Tibial nerve (tissue), 4 donors: Measurements from ENCODE around the gene JUNB. TPM values are rescaled to one million over a fixed set of nuclear protein-coding genes. Genes with fewer than 3 reads are reported as not detected.

ENCODE experiments used
- DNase-seq, 2 donors: peaks; one replicate each; pipeline ENCODE4 v3.0.0-alpha.2; 2019; ENCODE audit warnings: low spot score in 2 of 2
- H3K27ac ChIP-seq, 4 donors: fragments of 200-600 bp; sonication (generic) in 3 of 4; one replicate each; pipeline ENCODE4 v1.5.1; 2017 to 2019; ENCODE audit warnings: mild to moderate bottlenecking in 1 of 4
- H3K27me3 ChIP-seq, 2 donors: fragments of 200-600 bp; sonication (generic) in 1 of 2; one replicate each; pipeline versions ENCODE4 v1.5.1 to v1.6.0; 2017 to 2019
- H3K36me3 ChIP-seq, 3 donors: fragments of 200-600 bp; sonication (generic); one replicate each; pipeline ENCODE4 v1.5.1; 2018 to 2019
- H3K4me1 ChIP-seq, 4 donors: fragments of 200-600 bp; sonication (generic) in 3 of 4; one replicate each; pipeline ENCODE4 v1.5.1; 2017 to 2019
- H3K4me3 ChIP-seq, 4 donors: fragments of 200-600 bp; sonication (generic) in 3 of 4; one replicate each; pipeline ENCODE4 v1.5.1; 2017 to 2019; ENCODE audit warnings: mild to moderate bottlenecking in 1 of 4, moderate library complexity in 1 of 4
- H3K9me3 ChIP-seq, 4 donors: fragments of 200-600 bp; sonication (generic) in 3 of 4; one replicate each; pipeline ENCODE4 v1.5.1; 2017 to 2019
- CTCF ChIP-seq, 5 experiments: fragments of 200-600 bp in 3 of 5; fragments of 450-650 bp in 2 of 5; sonication (generic) in 3 of 5; IDR thresholded peaks; one replicate each; pipeline ENCODE4 v1.5.1; 2016 to 2019; ENCODE audit warnings: antibody characterized with exemption in 5 of 5, mild to moderate bottlenecking in 3 of 5, moderate library complexity in 2 of 5
- EP300 ChIP-seq, 2 donors: sonication (generic); formaldehyde crosslinking; IDR thresholded peaks; one replicate each; pipeline ENCODE4 v1.6.1; 2017; ENCODE audit warnings: antibody characterized with exemption in 2 of 2, mild to moderate bottlenecking in 1 of 2
- POLR2A ChIP-seq, 2 donors: fragments of 450-650 bp; IDR thresholded peaks; one replicate each; pipeline ENCODE4 v1.6.1; 2017; ENCODE audit warnings: antibody characterized with exemption in 2 of 2, mild to moderate bottlenecking in 2 of 2, moderate library complexity in 2 of 2
- WGBS, 2 donors: methylation state at CpG; one replicate each; pipeline ENCODE4 v1.1.5; 2018; 5-methylcytosine and 5-hydroxymethylcytosine counted together
- total RNA-seq, 4 donors: library from RNA; depleted of rRNA; stranded (reverse); fragments of >200 nt; gene quantifications; one replicate each; pipeline ENCODE4 v1.1.0, GENCODE V29; 2016

Gene JUNB
- total RNA-seq, 4 donors from 2014 or later = 421 to 676 (median 613) TPM

GRCh38 chr19:12786141-12786870 is 5.0 kb upstream of the JUNB start:
- H3K4me1 ChIP-seq = peaks cover 0 to 88% (median 70%) of the 10 kb centered on the region in 4 donors
- H3K9me3 ChIP-seq = no peaks in the 10 kb centered on the region
- 23 to 25% methylated on average over 14 of the region's 18 CpGs for WGBS, 2 donors
- no peak for DNase-seq
- H3K27ac ChIP-seq = peak overlapping the region; percentile 99 to 100 (median 99)
- H3K36me3 ChIP-seq = no peaks in the 10 kb centered on the region
- H3K27me3 ChIP-seq = no peaks in the 10 kb centered on the region
- TF ChIP-seq POLR2A (IDR thresholded peaks at IDR 0.05) (peak in 1 of 2 donors; percentile 20), CTCF (IDR thresholded peaks at IDR 0.05) (peak in 2 of 5 experiments; percentile 13 to 17), EP300 (IDR thresholded peaks at IDR 0.05) (peak; percentile 63 to 84)
- H3K4me3 ChIP-seq = peak overlapping the region in 1 of 4 donors; percentile 23

- Histone ChIP-seq H3K36me3 (no peaks in the 10 kb centered on the region), H3K27me3 (no peaks in the 10 kb centered on the region), H3K4me1 (peaks cover 0 to 81% (median 67%) of the 10 kb centered on the region in 4 donors), H3K4me3 (no peak overlapping the region), H3K9me3 (no peaks in the 10 kb centered on the region), H3K27ac (peak overlapping the region; percentile 99 to 100 (median 99))
- TF ChIP-seq POLR2A (IDR thresholded peaks at IDR 0.05) = no peak
- TF ChIP-seq EP300 (IDR thresholded peaks at IDR 0.05) = no peak
- no peak for TF ChIP-seq CTCF (IDR thresholded peaks at IDR 0.05)
- WGBS, 2 donors = 49 to 66% methylated on average over 3 of the region's 3 CpGs
- DNase-seq = no peak
Observed at GRCh38 chr19:12786952-12787351, 4.3 kb upstream of the JUNB start.

GRCh38 chr19:12787458-12787857 is 3.8 kb upstream of the JUNB start:
- WGBS, 2 donors = 63 to 74% methylated on average over 10 of the region's 10 CpGs
- no peaks in the 10 kb centered on the region for H3K9me3 ChIP-seq
- H3K4me3 ChIP-seq = no peak overlapping the region
- H3K4me1 ChIP-seq = peaks cover 0 to 76% (median 64%) of the 10 kb centered on the region in 4 donors
- H3K27me3 ChIP-seq = no peaks in the 10 kb centered on the region
- no peaks in the 10 kb centered on the region for H3K36me3 ChIP-seq
- peak overlapping the region; percentile 99 to 100 (median 99) for H3K27ac ChIP-seq
- TF ChIP-seq CTCF (IDR thresholded peaks at IDR 0.05) (no peak), POLR2A (IDR thresholded peaks at IDR 0.05) (no peak), EP300 (IDR thresholded peaks at IDR 0.05) (no peak)
- no peak for DNase-seq

- peak overlapping the region; percentile 99 to 100 (median 99) for H3K27ac ChIP-seq
- H3K36me3 ChIP-seq = no peaks in the 10 kb centered on the region
- no peaks in the 10 kb centered on the region for H3K9me3 ChIP-seq
- WGBS, 2 donors = 28 to 32% methylated on average over 4 of the region's 4 CpGs
- no peak for DNase-seq
- peak overlapping the region; percentile 57 to 81 (median 69) for H3K4me3 ChIP-seq
- peaks cover 0 to 69% (median 58%) of the 10 kb centered on the region in 4 donors for H3K4me1 ChIP-seq
- no peaks in the 10 kb centered on the region for H3K27me3 ChIP-seq
- no peak for TF ChIP-seq EP300 (IDR thresholded peaks at IDR 0.05)
- no peak for TF ChIP-seq POLR2A (IDR thresholded peaks at IDR 0.05)
- TF ChIP-seq CTCF (IDR thresholded peaks at IDR 0.05) = no peak
Observed at GRCh38 chr19:12788042-12788681, 3.1 kb upstream of the JUNB start.

GRCh38 chr19:12788682-12789097 is 2.6 kb upstream of the JUNB start:
- TF ChIP-seq CTCF (IDR thresholded peaks at IDR 0.05) = no peak
- peak in 1 of 2 donors; percentile 13 for TF ChIP-seq POLR2A (IDR thresholded peaks at IDR 0.05)
- TF ChIP-seq EP300 (IDR thresholded peaks at IDR 0.05) = peak in 1 of 2 donors; percentile 74
- Histone ChIP-seq H3K4me1 (peaks cover 0 to 65% (median 53%) of the 10 kb centered on the region in 4 donors), H3K27me3 (no peaks in the 10 kb centered on the region), H3K9me3 (no peaks in the 10 kb centered on the region), H3K4me3 (peak overlapping the region; percentile 57 to 81 (median 69)), H3K27ac (peak overlapping the region; percentile 99 to 100 (median 99)), H3K36me3 (no peaks in the 10 kb centered on the region)
- peak in 1 of 2 donors; percentile 79 for DNase-seq
- WGBS, 2 donors = 0 to 1% methylated on average over 11 to 12 of the region's 12 CpGs
